Measurements from ENCODE around the gene MEIS1.

Gene MEIS1

GRCh38 chr2:66573821-66574233 lies 138.9 kb downstream of the MEIS1 start:
- peaks cover 0 to 10% of the 10 kb centered on the region in 2 experiments; a peak in 1 of 3 replicates for H3K36me3 ChIP-seq (ENCODE audit: control insufficient read depth in 2 of 2, insufficient read depth in 1 of 2, low read length in 2 of 2)
- peaks cover 19% of the 10 kb centered on the region; the same call in 1 of the 2 replicates for H3K4me1 ChIP-seq (ENCODE audit: control insufficient read depth, insufficient read depth, low read length)
- ChIA-PET CTCF (interaction anchor here (0.6 to 3.3 kb wide), 2 partner anchors 141 to 613 kb away, joined by 7 to 17 read pairs; no protein-coding TSS in a partner anchor), POLR2A (no interaction called here)
- H3K27ac ChIP-seq (ENCODE audit: extremely low read depth, low read depth, low read length): peak overlapping the region; percentile 39; the same call in 1 of the 2 replicates
- H3K4me3 ChIP-seq (ENCODE audit: low read depth, low read length): no peak overlapping the region
- H3K9me3 ChIP-seq (ENCODE audit: control insufficient read depth, insufficient read depth, low read depth, low read length): no peaks in the 10 kb centered on the region
- TF ChIP-seq PRDM1 (tag by site-specific recombination; IDR thresholded peaks at IDR 0.05) (0 out of 2 replicates have a peak, but pooled peaks have one; percentile 23), ZNF391 (tag by site-specific recombination; IDR thresholded peaks at IDR 0.05; ENCODE audit: borderline replicate concordance, low read depth) (no peak), ZNF596 (tag by site-specific recombination; IDR thresholded peaks at IDR 0.05) (peak; percentile 65), SCRT1 (tag by site-specific recombination; IDR thresholded peaks at IDR 0.05; ENCODE audit: borderline replicate concordance) (no peak), ZNF530 (tag by site-specific recombination; IDR thresholded peaks at IDR 0.05; ENCODE audit: low read depth) (no peak), ZNF311 (tag by site-specific recombination; IDR thresholded peaks at IDR 0.05; ENCODE audit: borderline replicate concordance) (no peak), FEZF1 (tag by site-specific recombination; IDR thresholded peaks at IDR 0.05) (no peak), PRDM10 (tag by site-specific recombination; IDR thresholded peaks at IDR 0.05) (peak; percentile 96), ZNF398 (tag by site-specific recombination; IDR thresholded peaks at IDR 0.05) (peak; percentile 88), PATZ1 (tag by site-specific recombination; IDR thresholded peaks at IDR 0.05) (0 out of 2 replicates have a peak, but pooled peaks have one; percentile 22), ZNF610 (tag by site-specific recombination; IDR thresholded peaks at IDR 0.05; ENCODE audit: borderline replicate concordance) (no peak), ZFP69B (tag by site-specific recombination; IDR thresholded peaks at IDR 0.05) (no peak), IKZF3 (tag by site-specific recombination; IDR thresholded peaks at IDR 0.05) (no peak), ZBTB17 (tag by site-specific recombination; IDR thresholded peaks at IDR 0.05) (peak; percentile 76), ZNF23 (tag by site-specific recombination; IDR thresholded peaks at IDR 0.05; ENCODE audit: borderline replicate concordance) (no peak), ZNF623 (tag by site-specific recombination; IDR thresholded peaks at IDR 0.05) (no peak), ZBTB48 (tag by site-specific recombination; IDR thresholded peaks at IDR 0.05) (0 out of 2 replicates have a peak, but pooled peaks have one; percentile 25), ZNF529 (tag by site-specific recombination; IDR thresholded peaks at IDR 0.05; ENCODE audit: insufficient replicate concordance) (no peak), WT1 (tag by site-specific recombination; IDR thresholded peaks at IDR 0.05) (peak; percentile 31; the same call in 1 of the 2 replicates), ZNF138 (tag by site-specific recombination; IDR thresholded peaks at IDR 0.05; ENCODE audit: borderline replicate concordance) (no peak), ZNF473 (tag by site-specific recombination; IDR thresholded peaks at IDR 0.05) (no peak), MZF1 (tag by site-specific recombination; IDR thresholded peaks at IDR 0.05; ENCODE audit: borderline replicate concordance) (no peak), ZNF585B (tag by site-specific recombination; IDR thresholded peaks at IDR 0.05) (no peak), ZNF692 (tag by site-specific recombination; IDR thresholded peaks at IDR 0.05) (0 out of 2 replicates have a peak, but pooled peaks have one; percentile 15), ZNF548 (tag by site-specific recombination; IDR thresholded peaks at IDR 0.05) (no peak), ZSCAN18 (tag by site-specific recombination; IDR thresholded peaks at IDR 0.05) (no peak), ZNF2 (tag by site-specific recombination; IDR thresholded peaks at IDR 0.05) (no peak), KLF7 (tag by site-specific recombination; IDR thresholded peaks at IDR 0.05; ENCODE audit: borderline replicate concordance) (no peak)

Measured in HEK293 (cell line).